ENCODE data around the gene TM7SF2. TPM values are rescaled to one million over a fixed set of nuclear protein-coding genes. Genes with fewer than 3 reads are reported as not detected.

TM7SF2 gene
- total RNA-seq, 2 donors from 2014 or later: 97.9 to 108 TPM

GRCh38 chr11:65087216-65087615 is 24.5 kb upstream of the TM7SF2 start:
- H3K4me3 Mint-ChIP-seq: no peak overlapping the region
- Histone ChIP-seq H3K4me1 (ENCODE audit: control insufficient read depth, insufficient read depth, low read length) (no peaks in the 10 kb centered on the region), H3K9ac (ENCODE audit: extremely low read depth, low read length, poor library complexity, severe bottlenecking) (no peak overlapping the region), H3K4me3 (ENCODE audit: low read length) (no peak overlapping the region), H3K9me3 (ENCODE audit: control insufficient read depth, low read length) (no peaks in the 10 kb centered on the region), H3K36me3 (ENCODE audit: control insufficient read depth, insufficient read depth, low read length) (peaks cover 35% of the 10 kb centered on the region), H3K27me3 (ENCODE audit: control insufficient read depth, insufficient read depth, low read length, poor library complexity, severe bottlenecking) (no peaks in the 10 kb centered on the region), H3K27ac (ENCODE audit: low read depth, low read length) (no peak overlapping the region)
- H3K27me3 Mint-ChIP-seq (ENCODE audit: insufficient read depth): no peaks in the 10 kb centered on the region
- 96 to 100% methylated on average over 2 to 11 of the region's 11 CpGs for WGBS, 2 experiments (ENCODE audit: insufficient coverage in 1 of 2, insufficient read length in 1 of 2)
- H3K4me1 Mint-ChIP-seq: peaks cover 6% of the 10 kb centered on the region
- no peak for TF ChIP-seq CTCF (conservative IDR thresholded peaks at IDR 0.05)
- no peak for DNase-seq
- peaks cover 38% of the 10 kb centered on the region for H3K36me3 Mint-ChIP-seq (ENCODE audit: low read depth)
- H3K27ac Mint-ChIP-seq: no peak overlapping the region
- H3K9me3 Mint-ChIP-seq: no peaks in the 10 kb centered on the region

GRCh38 chr11:65087827-65088226 is 23.8 kb upstream of the TM7SF2 start:
- TF ChIP-seq CTCF (conservative IDR thresholded peaks at IDR 0.05): no peak
- H3K27ac Mint-ChIP-seq: no peak overlapping the region
- Histone ChIP-seq H3K9ac (ENCODE audit: extremely low read depth, low read length, poor library complexity, severe bottlenecking) (no peak overlapping the region), H3K36me3 (ENCODE audit: control insufficient read depth, insufficient read depth, low read length) (peaks cover 35% of the 10 kb centered on the region), H3K27ac (ENCODE audit: low read depth, low read length) (no peak overlapping the region), H3K9me3 (ENCODE audit: control insufficient read depth, low read length) (no peaks in the 10 kb centered on the region), H3K27me3 (ENCODE audit: control insufficient read depth, insufficient read depth, low read length, poor library complexity, severe bottlenecking) (no peaks in the 10 kb centered on the region), H3K4me1 (ENCODE audit: control insufficient read depth, insufficient read depth, low read length) (no peaks in the 10 kb centered on the region), H3K4me3 (ENCODE audit: low read length) (no peak overlapping the region)
- H3K4me3 Mint-ChIP-seq: no peak overlapping the region
- peaks cover 38% of the 10 kb centered on the region for H3K36me3 Mint-ChIP-seq (ENCODE audit: low read depth)
- H3K9me3 Mint-ChIP-seq: no peaks in the 10 kb centered on the region
- no peak for DNase-seq
- WGBS, 2 experiments (ENCODE audit: insufficient coverage in 1 of 2, insufficient read length in 1 of 2): 97 to 100% methylated on average over 8 to 15 of the region's 15 CpGs
- peaks cover 4% of the 10 kb centered on the region for H3K4me1 Mint-ChIP-seq
- H3K27me3 Mint-ChIP-seq (ENCODE audit: insufficient read depth): no peaks in the 10 kb centered on the region

- no peaks in the 10 kb centered on the region for H3K27me3 ChIP-seq (ENCODE audit: control insufficient read depth, insufficient read depth, low read length, poor library complexity, severe bottlenecking)
- Mint-ChIP-seq H3K27ac (no peak overlapping the region), H3K9me3 (no peaks in the 10 kb centered on the region), H3K27me3 (ENCODE audit: insufficient read depth) (no peaks in the 10 kb centered on the region), H3K4me1 (no peaks in the 10 kb centered on the region), H3K4me3 (no peak overlapping the region), H3K36me3 (ENCODE audit: low read depth) (peaks cover 38% of the 10 kb centered on the region)
- H3K9me3 ChIP-seq (ENCODE audit: control insufficient read depth, low read length): no peaks in the 10 kb centered on the region
- peak; percentile 14 for TF ChIP-seq CTCF (conservative IDR thresholded peaks at IDR 0.05)
- H3K36me3 ChIP-seq (ENCODE audit: control insufficient read depth, insufficient read depth, low read length): peaks cover 35% of the 10 kb centered on the region
- no peak overlapping the region for H3K27ac ChIP-seq (ENCODE audit: low read depth, low read length)
- WGBS, 2 experiments (ENCODE audit: insufficient coverage in 1 of 2, insufficient read length in 1 of 2): 94 to 100% methylated on average over 4 of the region's 4 CpGs
- H3K4me3 ChIP-seq (ENCODE audit: low read length): no peak overlapping the region
- DNase-seq: peak; percentile 33
- H3K4me1 ChIP-seq (ENCODE audit: control insufficient read depth, insufficient read depth, low read length): no peaks in the 10 kb centered on the region
- H3K9ac ChIP-seq (ENCODE audit: extremely low read depth, low read length, poor library complexity, severe bottlenecking): no peak overlapping the region
Observed at GRCh38 chr11:65089621-65090020, 22.1 kb upstream of the TM7SF2 start.
